Suprapubic skin (tissue), 4 donors: Measurements from ENCODE around the gene ST6GALNAC1. TPM values are rescaled to one million over a fixed set of nuclear protein-coding genes. Genes with fewer than 3 reads are reported as not detected.

Source experiments
- DNase-seq, 2 donors: peaks; one replicate each; pipeline ENCODE4 v3.0.0-alpha.2; 2019; ENCODE audit warnings: low spot score in 2 of 2
- H3K27ac ChIP-seq: fragments of 200-600 bp; sonication (generic); one replicate; pipeline ENCODE4 v1.5.1; 2019
- H3K27me3 ChIP-seq: fragments of 200-600 bp; sonication (generic); one replicate; pipeline ENCODE4 v1.5.1; 2019
- H3K36me3 ChIP-seq: fragments of 200-600 bp; sonication (generic); one replicate; pipeline ENCODE4 v1.5.1; 2019
- H3K4me1 ChIP-seq: fragments of 200-600 bp; sonication (generic); one replicate; pipeline ENCODE4 v1.5.1; 2019
- H3K4me3 ChIP-seq: fragments of 200-600 bp; sonication (generic); one replicate; pipeline ENCODE4 v1.5.1; 2019; ENCODE audit warnings: mild to moderate bottlenecking
- H3K9me3 ChIP-seq: fragments of 200-600 bp; sonication (generic); one replicate; pipeline ENCODE4 v1.5.1; 2019
- EP300 ChIP-seq: sonication (generic); formaldehyde crosslinking; IDR thresholded peaks from one replicate; pipeline ENCODE4 v1.6.1; 2017; ENCODE audit warnings: antibody characterized with exemption
- POLR2A ChIP-seq, 2 donors: fragments of 450-650 bp; IDR thresholded peaks; one replicate each; pipeline ENCODE4 v1.6.1; 2017; ENCODE audit warnings: antibody characterized with exemption in 2 of 2, mild to moderate bottlenecking in 2 of 2, moderate library complexity in 2 of 2
- POLR2AphosphoS5 ChIP-seq, 3 donors: sonication (generic); formaldehyde crosslinking; IDR thresholded peaks; one replicate each; pipeline ENCODE4 v1.6.1; 2017; ENCODE audit warnings: antibody characterized with exemption in 3 of 3
- WGBS: methylation state at CpG from one replicate; pipeline ENCODE4 v1.1.5; 2018; 5-methylcytosine and 5-hydroxymethylcytosine counted together
- total RNA-seq, 4 donors: library from RNA; depleted of rRNA; stranded (reverse); fragments of >200 nt; gene quantifications; one replicate each; pipeline ENCODE4 v1.1.0, GENCODE V29; 2016
- TF ChIP-seq, protein P1 (sequence below), 2 donors: fragments of 200-600 bp in 1 of 2; fragments of 450-650 bp in 1 of 2; sonication (generic) in 1 of 2; IDR thresholded peaks; one replicate each; pipeline ENCODE4 v1.5.1; 2016 to 2019; ENCODE audit warnings: antibody characterized with exemption in 2 of 2, mild to moderate bottlenecking in 1 of 2, moderate library complexity in 1 of 2

Gene ST6GALNAC1
- total RNA-seq, 4 donors from 2014 or later = 0.38 to 3.7 (median 1.3) TPM

DNA sequence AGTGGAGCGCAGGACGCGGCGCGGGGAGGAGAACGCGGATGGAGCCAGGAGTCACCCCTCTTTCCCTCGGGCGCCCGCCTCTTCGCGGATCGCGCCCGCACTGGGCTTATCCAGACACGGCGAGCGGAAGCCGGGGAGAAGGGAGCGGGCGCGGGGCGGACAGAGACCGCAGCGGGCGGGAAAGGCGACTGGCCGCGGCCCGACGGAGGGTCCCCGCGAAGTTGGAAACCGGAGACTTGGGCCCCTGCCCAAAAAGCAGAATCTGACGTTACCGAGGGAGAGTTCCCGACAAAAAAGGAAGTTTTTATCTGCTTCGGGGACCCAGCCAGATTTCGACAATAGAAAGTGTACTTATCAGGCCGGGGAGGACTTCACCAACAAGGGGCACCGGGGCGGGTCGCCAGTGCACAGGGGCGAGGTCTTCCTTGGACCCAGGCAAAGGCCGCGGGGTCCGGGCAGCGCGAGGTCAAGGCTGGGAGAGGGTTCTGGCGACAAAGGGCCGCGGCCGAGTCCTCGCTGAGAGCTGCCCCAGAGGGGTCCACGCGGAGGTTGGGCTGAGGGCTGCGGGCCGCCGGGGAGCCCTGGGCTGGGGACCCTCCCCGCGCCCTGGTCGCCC, 58.4 kb downstream of the ST6GALNAC1 start:
- Histone ChIP-seq H3K36me3 (no peaks in the 10 kb centered on the region), H3K4me3 (peak overlapping the region; percentile 90), H3K4me1 (peaks cover 49% of the 10 kb centered on the region), H3K9me3 (no peaks in the 10 kb centered on the region), H3K27ac (peak overlapping the region; percentile 96), H3K27me3 (no peaks in the 10 kb centered on the region)
- 1% methylated on average over 22 of the region's 62 CpGs for WGBS
- no peak for TF ChIP-seq POLR2AphosphoS5 (IDR thresholded peaks at IDR 0.05)
- no peak for TF ChIP-seq POLR2A (IDR thresholded peaks at IDR 0.05)
- TF ChIP-seq, protein P1, sequence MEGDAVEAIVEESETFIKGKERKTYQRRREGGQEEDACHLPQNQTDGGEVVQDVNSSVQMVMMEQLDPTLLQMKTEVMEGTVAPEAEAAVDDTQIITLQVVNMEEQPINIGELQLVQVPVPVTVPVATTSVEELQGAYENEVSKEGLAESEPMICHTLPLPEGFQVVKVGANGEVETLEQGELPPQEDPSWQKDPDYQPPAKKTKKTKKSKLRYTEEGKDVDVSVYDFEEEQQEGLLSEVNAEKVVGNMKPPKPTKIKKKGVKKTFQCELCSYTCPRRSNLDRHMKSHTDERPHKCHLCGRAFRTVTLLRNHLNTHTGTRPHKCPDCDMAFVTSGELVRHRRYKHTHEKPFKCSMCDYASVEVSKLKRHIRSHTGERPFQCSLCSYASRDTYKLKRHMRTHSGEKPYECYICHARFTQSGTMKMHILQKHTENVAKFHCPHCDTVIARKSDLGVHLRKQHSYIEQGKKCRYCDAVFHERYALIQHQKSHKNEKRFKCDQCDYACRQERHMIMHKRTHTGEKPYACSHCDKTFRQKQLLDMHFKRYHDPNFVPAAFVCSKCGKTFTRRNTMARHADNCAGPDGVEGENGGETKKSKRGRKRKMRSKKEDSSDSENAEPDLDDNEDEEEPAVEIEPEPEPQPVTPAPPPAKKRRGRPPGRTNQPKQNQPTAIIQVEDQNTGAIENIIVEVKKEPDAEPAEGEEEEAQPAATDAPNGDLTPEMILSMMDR (IDR thresholded peaks at IDR 0.05) = no peak
- TF ChIP-seq EP300 = no peak
- peak in 1 of 2 donors; percentile 84 for DNase-seq

DNA sequence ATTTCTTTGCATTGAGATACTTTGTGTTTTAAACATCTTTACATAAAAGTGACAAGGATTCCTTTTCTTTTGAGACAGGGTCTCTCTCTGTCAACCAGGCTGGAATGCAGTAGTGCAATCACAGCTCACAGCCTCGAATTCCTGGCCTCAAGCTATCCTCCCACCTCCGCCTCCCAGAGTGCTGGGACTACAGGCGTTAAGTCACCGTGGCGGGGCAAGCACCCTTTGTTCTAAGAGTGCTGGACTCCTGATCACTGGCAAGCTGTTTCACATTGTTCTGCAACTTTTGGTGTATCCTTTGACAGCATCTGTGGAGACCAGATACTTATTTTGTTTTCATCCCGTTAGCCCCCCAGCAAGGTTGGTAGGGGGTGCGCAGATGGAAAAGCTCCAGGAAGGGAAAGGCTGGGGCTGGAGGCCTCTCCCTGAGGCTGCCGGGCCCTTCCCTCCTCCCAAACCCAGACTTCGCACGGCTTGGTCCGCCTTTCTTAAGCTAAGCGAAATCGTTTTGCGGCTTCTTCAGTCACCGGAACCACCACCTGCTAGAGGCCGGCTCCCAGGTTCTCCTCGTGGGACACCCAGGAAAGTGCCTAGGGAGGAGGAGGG, 59.0 kb downstream of the ST6GALNAC1 start:
- Histone ChIP-seq H3K27me3 (no peaks in the 10 kb centered on the region), H3K9me3 (no peaks in the 10 kb centered on the region), H3K4me3 (peak overlapping the region; percentile 90), H3K27ac (peak overlapping the region; percentile 96), H3K4me1 (peaks cover 49% of the 10 kb centered on the region), H3K36me3 (no peaks in the 10 kb centered on the region)
- DNase-seq = no peak
- WGBS = 29% methylated on average over 9 of the region's 17 CpGs
- TF ChIP-seq POLR2A (IDR thresholded peaks at IDR 0.05) (no peak), EP300 (no peak), POLR2AphosphoS5 (IDR thresholded peaks at IDR 0.05) (no peak)
- TF ChIP-seq, protein P1 (IDR thresholded peaks at IDR 0.05) = no peak

DNA sequence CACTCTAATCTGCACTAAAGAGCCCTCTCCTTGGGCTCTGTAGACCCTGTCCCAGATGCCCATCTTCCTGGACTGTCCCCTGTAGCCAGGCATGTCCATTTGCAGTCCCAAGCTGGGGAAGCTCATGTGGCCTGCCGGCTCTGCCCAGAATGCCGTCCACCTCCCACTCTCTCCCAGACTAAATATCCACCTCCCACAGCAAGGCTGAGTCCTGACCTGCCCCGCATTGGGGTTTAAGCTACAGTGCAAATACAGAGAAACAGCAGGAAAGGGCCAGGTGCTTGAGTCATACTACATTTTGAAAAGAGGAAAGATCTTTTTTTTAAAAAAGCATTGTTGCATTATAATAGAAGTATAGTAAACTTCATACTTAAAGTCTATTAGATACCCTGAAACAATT, 60.9 kb downstream of the ST6GALNAC1 start:
- Histone ChIP-seq H3K36me3 (no peaks in the 10 kb centered on the region), H3K4me1 (peaks cover 49% of the 10 kb centered on the region), H3K27ac (peak overlapping the region; percentile 64), H3K27me3 (no peaks in the 10 kb centered on the region), H3K4me3 (no peak overlapping the region), H3K9me3 (no peaks in the 10 kb centered on the region)
- peak in 1 of 2 donors; percentile 45 for DNase-seq
- no peak for TF ChIP-seq POLR2A (IDR thresholded peaks at IDR 0.05)
- TF ChIP-seq, protein P1 (IDR thresholded peaks at IDR 0.05) = no peak
- TF ChIP-seq POLR2AphosphoS5 (IDR thresholded peaks at IDR 0.05) = no peak
- no peak for TF ChIP-seq EP300
- 25% methylated on average over 3 of the region's 3 CpGs for WGBS

DNA sequence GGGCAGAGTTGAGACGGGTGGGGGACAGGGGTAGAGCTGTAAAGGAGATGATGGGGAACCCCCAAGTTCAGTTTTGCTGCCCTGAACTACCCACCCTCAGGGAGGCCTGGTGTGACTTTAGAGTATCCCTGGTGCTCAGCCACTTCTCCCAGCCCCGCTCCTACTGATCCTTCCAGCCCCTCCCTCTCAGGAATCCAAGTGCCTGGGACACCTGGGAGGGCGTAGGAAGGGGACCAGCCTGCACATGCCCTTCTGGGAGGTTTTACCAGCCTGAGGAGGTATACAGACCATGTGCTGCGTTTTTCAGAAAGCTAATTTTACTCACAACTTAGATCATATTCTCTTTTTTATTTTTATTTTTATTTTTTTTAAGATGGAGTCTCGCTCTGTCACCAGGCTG, 62.0 kb downstream of the ST6GALNAC1 start:
- no peak for DNase-seq
- peak overlapping the region; percentile 64 for H3K27ac ChIP-seq
- H3K27me3 ChIP-seq = no peaks in the 10 kb centered on the region
- no peaks in the 10 kb centered on the region for H3K36me3 ChIP-seq
- no peak overlapping the region for H3K4me3 ChIP-seq
- H3K4me1 ChIP-seq = peaks cover 40% of the 10 kb centered on the region
- no peaks in the 10 kb centered on the region for H3K9me3 ChIP-seq
- WGBS = 64% methylated on average over 5 of the region's 5 CpGs
- no peak for TF ChIP-seq POLR2AphosphoS5 (IDR thresholded peaks at IDR 0.05)
- TF ChIP-seq POLR2A (IDR thresholded peaks at IDR 0.05) = no peak
- no peak for TF ChIP-seq EP300
- TF ChIP-seq, protein P1 (IDR thresholded peaks at IDR 0.05) = no peak

DNA sequence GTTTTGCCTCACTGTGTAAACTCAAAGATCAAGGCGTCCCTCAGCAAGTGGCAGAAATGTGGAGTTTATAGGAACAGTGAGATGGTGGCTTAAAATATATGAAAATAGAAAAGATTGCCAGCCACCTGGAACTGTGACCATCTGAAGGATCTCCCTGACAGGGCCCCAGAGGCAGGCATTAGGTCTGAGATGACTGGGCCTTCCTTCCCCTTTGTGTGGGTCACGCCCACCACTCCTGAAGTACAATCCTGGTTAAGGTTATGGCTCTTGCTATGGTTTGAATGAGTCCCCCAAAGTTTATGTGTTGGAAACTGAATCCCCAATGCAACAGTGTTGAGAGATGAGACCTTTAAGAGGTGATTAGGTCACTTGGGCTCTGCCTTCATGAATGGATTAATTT, 64.3 kb downstream of the ST6GALNAC1 start:
- Histone ChIP-seq H3K27me3 (no peaks in the 10 kb centered on the region), H3K36me3 (peaks cover under 1% of the 10 kb centered on the region), H3K4me1 (peaks cover 19% of the 10 kb centered on the region), H3K9me3 (no peaks in the 10 kb centered on the region), H3K4me3 (no peak overlapping the region), H3K27ac (no peak overlapping the region)
- DNase-seq = no peak
- TF ChIP-seq EP300 (no peak), POLR2A (IDR thresholded peaks at IDR 0.05) (no peak), POLR2AphosphoS5 (IDR thresholded peaks at IDR 0.05) (no peak)
- TF ChIP-seq, protein P1 (IDR thresholded peaks at IDR 0.05) = no peak
- WGBS = 84% methylated on average over 2 of the region's 2 CpGs
